Heart left ventricle (tissue), 16 donors: Measurements from ENCODE around the gene NID2. TPM values are rescaled to one million over a fixed set of nuclear protein-coding genes. Genes with fewer than 3 reads are reported as not detected.
A peak's percentile ranks its signal among the peaks of the same experiment; 100 is the strongest.

Experiments
- ATAC-seq, 4 donors: fragments of 200-7000 bp; cut with Tn5 transposase; one replicate each; pipeline ENCODE4 v1.9.1; 2020 to 2022; ENCODE audit warnings: moderate library complexity in 4 of 4, mild to moderate bottlenecking in 3 of 4, moderate number of reproducible peaks in 1 of 4
- DNase-seq, 5 donors: peaks; one replicate each; pipeline ENCODE4 v3.0.0-alpha.2; 2020
- H3K27ac ChIP-seq, 12 donors: fragments of 200-600 bp; sonication (generic) in 4 of 12; one replicate each; pipeline versions ENCODE4 v1.5.0 to v1.8.0; 2016 to 2022; ENCODE audit warnings: mild to moderate bottlenecking in 2 of 12
- H3K27me3 ChIP-seq, 9 donors: fragments of 200-600 bp; sonication (generic) in 2 of 9; one replicate each; pipeline versions ENCODE4 v1.5.1 to v1.8.0; 2016 to 2022; ENCODE audit warnings: mild to moderate bottlenecking in 3 of 9
- H3K36me3 ChIP-seq, 9 donors: fragments of 200-600 bp; sonication (generic) in 2 of 9; one replicate each; pipeline versions ENCODE4 v1.5.0 to v1.8.0; 2018 to 2022; ENCODE audit warnings: mild to moderate bottlenecking in 2 of 9
- H3K4me1 ChIP-seq, 12 donors: fragments of 200-600 bp; sonication (generic) in 4 of 12; one replicate each; pipeline versions ENCODE4 v1.5.0 to v1.8.0; 2016 to 2022; ENCODE audit warnings: mild to moderate bottlenecking in 3 of 12
- H3K4me3 ChIP-seq, 12 donors: fragments of 200-600 bp; sonication (generic) in 4 of 12; one replicate each; pipeline versions ENCODE4 v1.5.0 to v1.8.0; 2017 to 2022; ENCODE audit warnings: mild to moderate bottlenecking in 9 of 12, moderate library complexity in 4 of 12
- H3K9me3 ChIP-seq, 12 donors: fragments of 200-600 bp; sonication (generic) in 4 of 12; one replicate each; pipeline versions ENCODE4 v1.5.0 to v1.8.0; 2016 to 2022; ENCODE audit warnings: mild to moderate bottlenecking in 1 of 12
- POLR2A ChIP-seq, 2 donors: fragments of 450-650 bp; IDR thresholded peaks; one replicate each; pipeline ENCODE4 v1.6.1; 2017; ENCODE audit warnings: antibody characterized with exemption in 2 of 2, mild to moderate bottlenecking in 2 of 2, moderate library complexity in 2 of 2
- WGBS, 4 donors: extraction: QIAGEN DNeasy Blood & Tissue Kit in 2 of 4; methylation state at CpG; one replicate each; pipeline versions ENCODE4 v1.1.5 to v1.1.7; 2013 to 2018; 5-methylcytosine and 5-hydroxymethylcytosine counted together
- intact Hi-C, 10 donors: fragments of 100-400 bp; cut with DNase I; formaldehyde crosslinking; loops; one replicate each; pipeline versions ENCODE4 v1.11.1 to v1.14.2; 2022
- polyA plus RNA-seq, 2 donors: library from polyadenylated mRNA; stranded (reverse); fragments of 200-250 nt; gene quantifications; one replicate each; pipeline ENCODE4 v1.2.3, GENCODE V29; 2013
- total RNA-seq, 9 donors: library from RNA; depleted of rRNA in 2 of 9; stranded (reverse); fragments of >200 nt in 2 of 9; fragmentation: NEBNext Ultra II Directional in 3 of 9; extraction: Animal tissue kit (Norgen Biotek cat#: 25700) in 3 of 9; gene quantifications; one replicate each; pipeline versions ENCODE4 v1.1.0 to v1.2.4, GENCODE V29; 2016 to 2023
- TF ChIP-seq, protein P1 (sequence below), 12 donors: fragments of 200-600 bp; sonication (generic) in 4 of 12; IDR thresholded peaks; one replicate each; pipeline versions ENCODE4 v1.5.0 to v1.8.0; 2018 to 2022; ENCODE audit warnings: antibody characterized with exemption in 12 of 12, mild to moderate bottlenecking in 5 of 12
- donor health status: ischemic (EF 13 %, LVEDD 7.1; RV severe dilation, severe dysfunction).
- donor health status: healthy with polysubstance abuse.
- donor health status: DM: no; HTN: yes; CAD: no.
- donor health status: DM: no; HTN: no; CAD: no.
- donor health status: ischemic (EF 25% LVEDD 6.9; RV normal size, moderate dysfunction).
- donor health status: ischemic (EF 25% LVEDD 5.7; RV mildly dilated, moderate dysfunction).
- donor health status: healthy.
- donor health status: DM: yes; HTN: yes; CAD: no.
- donor health status: ischemic (EF 35%, LVEDD 5.7; RV mildly dilated, moderate dysfunction).
- donor health status: nonischemic (EF 11% LVEDD 7.7; RV severe dilation, severe dysfunction).
- donor health status: DM: yes; HTN: yes; CAD: no.
- donor health status: PGD.
- donor health status: ischemic (EF 29% LVEDD 5.4; RV normal size, mild dysfunction).
- donor health status: nonischemic (EF 23%, LVEDD 6.1; RV moderate dilation, normal function).

NID2 gene
- total and polyA plus RNA-seq, 11 donors, result 17.3 to 77.4 (median 40.6) TPM

DNA sequence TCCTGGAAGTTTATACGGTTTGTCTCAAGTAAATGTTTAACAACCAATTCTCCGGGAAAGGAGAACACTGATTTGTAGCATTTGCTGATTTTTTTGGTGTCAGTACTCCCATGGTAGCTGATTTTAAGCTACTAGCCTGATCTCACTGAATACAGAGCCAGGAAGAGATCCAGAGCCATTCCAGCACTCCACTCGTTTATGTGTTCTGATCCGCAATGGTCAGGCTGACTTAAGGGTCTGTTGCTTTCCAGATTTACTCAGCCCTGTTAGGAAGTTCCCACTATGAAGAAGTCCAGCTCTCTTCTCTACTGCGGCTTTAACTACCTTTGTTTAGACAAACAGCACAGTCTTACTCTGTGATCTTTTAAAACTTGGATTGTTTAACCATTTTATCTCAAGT is 38.0 kb upstream of the NID2 start:
- H3K27ac ChIP-seq, result peak overlapping the region in 2 of 12 donors; percentile 29 to 33
- DNase-seq (no peak), ATAC-seq (peak in 1 of 4 donors; percentile 50)
- intact Hi-C loops, result no loop called here
- no peaks in the 10 kb centered on the region for H3K36me3 ChIP-seq
- TF ChIP-seq POLR2A (IDR thresholded peaks at IDR 0.05), result no peak
- TF ChIP-seq, protein P1, sequence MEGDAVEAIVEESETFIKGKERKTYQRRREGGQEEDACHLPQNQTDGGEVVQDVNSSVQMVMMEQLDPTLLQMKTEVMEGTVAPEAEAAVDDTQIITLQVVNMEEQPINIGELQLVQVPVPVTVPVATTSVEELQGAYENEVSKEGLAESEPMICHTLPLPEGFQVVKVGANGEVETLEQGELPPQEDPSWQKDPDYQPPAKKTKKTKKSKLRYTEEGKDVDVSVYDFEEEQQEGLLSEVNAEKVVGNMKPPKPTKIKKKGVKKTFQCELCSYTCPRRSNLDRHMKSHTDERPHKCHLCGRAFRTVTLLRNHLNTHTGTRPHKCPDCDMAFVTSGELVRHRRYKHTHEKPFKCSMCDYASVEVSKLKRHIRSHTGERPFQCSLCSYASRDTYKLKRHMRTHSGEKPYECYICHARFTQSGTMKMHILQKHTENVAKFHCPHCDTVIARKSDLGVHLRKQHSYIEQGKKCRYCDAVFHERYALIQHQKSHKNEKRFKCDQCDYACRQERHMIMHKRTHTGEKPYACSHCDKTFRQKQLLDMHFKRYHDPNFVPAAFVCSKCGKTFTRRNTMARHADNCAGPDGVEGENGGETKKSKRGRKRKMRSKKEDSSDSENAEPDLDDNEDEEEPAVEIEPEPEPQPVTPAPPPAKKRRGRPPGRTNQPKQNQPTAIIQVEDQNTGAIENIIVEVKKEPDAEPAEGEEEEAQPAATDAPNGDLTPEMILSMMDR (IDR thresholded peaks at IDR 0.05), result no peak
- WGBS, 4 donors, result 56 to 64% (median 59%) methylated on average over 5 of the region's 5 CpGs
- peaks cover 0 to 7% (median 0%) of the 10 kb centered on the region in 12 donors for H3K4me1 ChIP-seq
- no peaks in the 10 kb centered on the region for H3K27me3 ChIP-seq
- no peak overlapping the region for H3K4me3 ChIP-seq
- no peaks in the 10 kb centered on the region for H3K9me3 ChIP-seq

DNA sequence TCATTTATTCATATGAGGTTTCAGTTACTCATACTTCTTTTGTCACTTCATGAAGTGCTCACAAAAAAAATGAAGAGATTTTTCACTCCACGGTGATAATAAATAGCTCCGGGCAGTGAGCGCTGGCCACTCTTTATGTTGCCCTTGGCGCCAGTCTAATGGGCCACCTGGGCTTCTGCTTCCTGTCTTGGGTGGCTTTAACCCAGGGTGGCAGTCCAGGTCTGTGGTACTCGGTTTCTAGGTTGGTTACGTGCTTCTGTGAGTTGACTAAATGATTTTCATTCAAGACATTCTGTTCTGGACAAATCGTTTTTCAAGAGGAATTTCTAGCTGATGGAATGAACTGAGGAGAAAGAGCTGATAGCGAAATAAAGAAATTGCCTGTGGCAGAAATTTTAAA is 34.6 kb upstream of the NID2 start:
- DNase-seq (no peak), ATAC-seq (no peak)
- intact Hi-C loops, result no loop called here
- Histone ChIP-seq H3K27ac (no peak overlapping the region), H3K4me3 (no peak overlapping the region), H3K9me3 (no peaks in the 10 kb centered on the region), H3K36me3 (no peaks in the 10 kb centered on the region), H3K27me3 (no peaks in the 10 kb centered on the region), H3K4me1 (peaks cover 0 to 7% (median 0%) of the 10 kb centered on the region in 12 donors)
- 91 to 93% (median 92%) methylated on average over 8 of the region's 8 CpGs for WGBS, 4 donors
- TF ChIP-seq, protein P1 (IDR thresholded peaks at IDR 0.05), result no peak

DNA sequence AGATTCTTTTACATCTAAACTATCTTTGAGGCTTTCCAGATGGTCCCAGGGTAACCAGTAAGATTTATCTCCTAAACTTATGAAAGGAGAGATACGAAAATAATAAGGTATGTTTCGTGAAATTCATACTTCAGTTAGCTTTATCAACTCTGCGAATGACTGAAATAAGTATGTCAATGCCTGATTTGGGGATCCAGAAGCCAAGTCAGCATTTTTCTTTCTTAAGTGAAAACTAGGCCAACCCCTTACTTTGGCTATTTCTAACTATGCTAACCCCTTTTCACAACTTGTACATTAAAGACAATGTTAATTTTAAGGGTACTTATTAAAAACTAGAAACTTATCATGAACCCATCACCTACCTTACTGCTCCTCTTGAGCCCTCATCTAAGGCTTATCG is 26.9 kb upstream of the NID2 start:
- H3K27me3 ChIP-seq, result no peaks in the 10 kb centered on the region
- no peaks in the 10 kb centered on the region for H3K9me3 ChIP-seq
- H3K27ac ChIP-seq, result no peak overlapping the region
- no peak overlapping the region for H3K4me3 ChIP-seq
- WGBS, 4 donors, result 87 to 92% (median 91%) methylated on average over 4 of the region's 4 CpGs
- ATAC-seq, result no peak
- H3K36me3 ChIP-seq, result no peaks in the 10 kb centered on the region
- DNase-seq, result no peak
- intact Hi-C loops, result no loop called here
- TF ChIP-seq POLR2A (IDR thresholded peaks at IDR 0.05), result no peak
- TF ChIP-seq, protein P1 (IDR thresholded peaks at IDR 0.05), result no peak
- H3K4me1 ChIP-seq, result no peaks in the 10 kb centered on the region

DNA sequence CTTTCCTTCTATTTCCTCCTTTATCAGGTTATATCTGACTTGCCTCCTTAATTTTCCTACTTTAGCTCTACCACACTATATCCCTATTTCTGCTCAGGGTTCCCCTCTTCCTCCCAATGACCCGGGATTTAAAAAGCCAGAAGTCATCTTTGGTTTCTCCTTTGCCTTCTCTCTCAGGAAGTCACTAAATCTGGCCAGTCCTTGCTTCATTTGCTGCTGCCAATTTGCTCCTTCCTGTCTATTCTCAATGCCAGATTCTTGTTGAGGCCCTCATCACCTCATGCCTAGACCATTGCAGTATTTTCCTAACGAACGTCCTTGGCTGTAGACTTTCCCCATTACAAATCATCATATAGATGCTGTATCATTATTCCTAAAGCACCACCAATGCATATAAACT is 26.5 kb upstream of the NID2 start:
- WGBS, 4 donors, result 51 to 64% (median 54%) methylated on average over 3 of the region's 3 CpGs
- Histone ChIP-seq H3K4me3 (no peak overlapping the region), H3K4me1 (no peaks in the 10 kb centered on the region), H3K9me3 (no peaks in the 10 kb centered on the region), H3K27me3 (no peaks in the 10 kb centered on the region), H3K27ac (no peak overlapping the region), H3K36me3 (no peaks in the 10 kb centered on the region)
- intact Hi-C loops, result no loop called here
- ATAC-seq (no peak), DNase-seq (no peak)
- TF ChIP-seq POLR2A (IDR thresholded peaks at IDR 0.05), result no peak
- TF ChIP-seq, protein P1 (IDR thresholded peaks at IDR 0.05), result no peak
